K562 (cell line): ENCODE data around the gene EXOSC1. TPM values are rescaled to one million over a fixed set of nuclear protein-coding genes. Genes with fewer than 3 reads are reported as not detected.
A peak's percentile ranks its signal among the peaks of the same experiment; 100 is the strongest.

Experiments
- ATF1 ChIP-seq, 2 experiments: fragments of 450-650 bp in 1 of 2; IDR thresholded peaks; 2 replicates each; pipeline ENCODE4 v1.6.1; 2016; ENCODE audit warnings: missing compliant biosample characterization in 1 of 2, missing genetic modification characterization in 1 of 2
- EGR1 ChIP-seq: fragments of 450-650 bp; conservative IDR thresholded peaks from 2 replicates; pipeline ENCODE4 v1.6.1; 2017; ENCODE audit warnings: mild to moderate bottlenecking
- ESRRB ChIP-seq: fragments of 250-450 bp; sonication (Bioruptor Pico); IDR thresholded peaks from 2 replicates; pipeline ENCODE4 v1.5.0; 2020; ENCODE audit warnings: mild to moderate bottlenecking, moderate library complexity, borderline replicate concordance
- FOXK2 ChIP-seq, 2 experiments: fragments of 450-650 bp; IDR thresholded peaks in 1 of 2; conservative IDR thresholded peaks in 1 of 2; 2 replicates each; pipeline ENCODE4 v1.6.1; 2016; ENCODE audit warnings: low read depth in 2 of 2, mild to moderate bottlenecking in 1 of 2
- MAZ ChIP-seq, 2 experiments: fragments of 450-650 bp in 1 of 2; sonication (generic) in 1 of 2; formaldehyde crosslinking; IDR thresholded peaks in 1 of 2; conservative IDR thresholded peaks in 1 of 2; 2 replicates each; pipeline versions ENCODE4 v1.4.0 to v1.5.0; 2020; ENCODE audit warnings: mild to moderate bottlenecking in 1 of 2, missing genetic modification reagents in 1 of 2
- NBN ChIP-seq: fragments of 450-650 bp; IDR thresholded peaks from 2 replicates; pipeline ENCODE4 v1.6.1; 2016; ENCODE audit warnings: low read depth, mild to moderate bottlenecking
- PHTF2 ChIP-seq: fragments of 250-450 bp; sonication (Bioruptor Pico); IDR thresholded peaks from 2 replicates; pipeline ENCODE4 v1.5.0; 2021; ENCODE audit warnings: mild to moderate bottlenecking
- POLR2H ChIP-seq: IDR thresholded peaks from 2 replicates; pipeline ENCODE4 v1.6.1; 2016; ENCODE audit warnings: missing genetic modification characterization, low read depth, mild to moderate bottlenecking, control low read depth, missing compliant biosample characterization, moderate library complexity
- POLR3A ChIP-seq: IDR thresholded peaks from 2 replicates; pipeline ENCODE4 v1.6.1; 2011; ENCODE audit warnings: borderline replicate concordance, mild to moderate bottlenecking, moderate library complexity; ENCODE audit not compliant: insufficient read length, insufficient read depth; ENCODE audit errors: extremely low read depth
- RAD21 ChIP-seq, 2 experiments: fragments of 250-450 bp in 1 of 2; fragments of 450-650 bp in 1 of 2; sonication (Bioruptor Pico) in 1 of 2; formaldehyde crosslinking in 1 of 2; IDR thresholded peaks in 1 of 2; conservative IDR thresholded peaks in 1 of 2; 2 replicates each; pipeline versions ENCODE4 v1.4.0 to v1.8.0; 2020 to 2022; ENCODE audit warnings: mild to moderate bottlenecking in 2 of 2, moderate library complexity in 1 of 2
- ZBTB7A ChIP-seq: IDR thresholded peaks from 2 replicates; pipeline ENCODE4 v1.6.1; 2011; ENCODE audit warnings: low read depth, mild to moderate bottlenecking, low read length, moderate library complexity, borderline replicate concordance; ENCODE audit not compliant: control insufficient read depth
- ZNF184 ChIP-seq: sonication (generic); formaldehyde crosslinking; IDR thresholded peaks from 2 replicates; pipeline ENCODE4 v1.5.0; 2020; ENCODE audit warnings: missing genetic modification reagents
- ZNF699 ChIP-seq: fragments of 250-450 bp; sonication (Bioruptor Pico); IDR thresholded peaks from 2 replicates; pipeline ENCODE4 v1.8.0; 2021; ENCODE audit warnings: mild to moderate bottlenecking, moderate library complexity; ENCODE audit not compliant: insufficient replicate concordance
- polyA plus RNA-seq, 8 experiments: library from polyadenylated mRNA; depleted of rRNA in 4 of 8; stranded (reverse) in 5 of 8; unstranded in 3 of 8; fragments of >200 nt; fragmentation: Nextera tagmentation in 2 of 8; fragmentation: Illumina TruSeq in 1 of 8; extraction: Ambion mirVana in 2 of 8; extraction: Trizol in 1 of 8; gene quantifications; 2 replicates each; pipeline versions ENCODE4 v1.2.1 to v1.2.3, GENCODE V29; 2011 to 2014; ENCODE audit warnings: inconsistent platforms in 1 of 8, missing spikeins in 1 of 8
- total RNA-seq, 7 experiments: library from RNA; depleted of rRNA in 6 of 7; stranded (reverse); fragments of >200 nt in 6 of 7; fragmentation: Illumina TruSeq in 2 of 7; extraction: Trizol in 2 of 7; gene quantifications; 2 replicates each; pipeline versions ENCODE4 v1.2.1 to v1.2.3, GENCODE V29; 2011 to 2021; ENCODE audit warnings: low replicate concordance in 1 of 7
- TF ChIP-seq, protein P1 (sequence below): fragments of 250-450 bp; sonication (Bioruptor Pico); IDR thresholded peaks from 2 replicates; pipeline ENCODE4 v1.5.1; 2021; ENCODE audit warnings: mild to moderate bottlenecking
- TF ChIP-seq, protein P2 (sequence below): fragments of 450-650 bp; IDR thresholded peaks from 2 replicates; pipeline ENCODE4 v1.6.1; 2016
- TF ChIP-seq, protein P3 (sequence below): sonication (generic); formaldehyde crosslinking; IDR thresholded peaks from 2 replicates; pipeline ENCODE4 v1.4.0; 2020; ENCODE audit warnings: mild to moderate bottlenecking, missing genetic modification reagents
- TF ChIP-seq, protein P4 (sequence below): fragments of 200-400 bp; formaldehyde crosslinking; IDR thresholded peaks from 2 replicates; pipeline ENCODE4 v1.6.1; 2017; ENCODE audit warnings: mild to moderate bottlenecking, low read depth, low read length, moderate library complexity
- TF ChIP-seq, protein P5 (sequence below): sonication (generic); formaldehyde crosslinking; IDR thresholded peaks from 2 replicates; pipeline ENCODE4 v1.8.1; 2022; ENCODE audit warnings: missing genetic modification reagents

Gene EXOSC1
- total and polyA plus RNA-seq, 9 of the 15 experiments (the other 6 are each of a cell fraction or from before 2014, with no cell fraction given), result 44.3 to 117 (median 67.0) TPM

DNA sequence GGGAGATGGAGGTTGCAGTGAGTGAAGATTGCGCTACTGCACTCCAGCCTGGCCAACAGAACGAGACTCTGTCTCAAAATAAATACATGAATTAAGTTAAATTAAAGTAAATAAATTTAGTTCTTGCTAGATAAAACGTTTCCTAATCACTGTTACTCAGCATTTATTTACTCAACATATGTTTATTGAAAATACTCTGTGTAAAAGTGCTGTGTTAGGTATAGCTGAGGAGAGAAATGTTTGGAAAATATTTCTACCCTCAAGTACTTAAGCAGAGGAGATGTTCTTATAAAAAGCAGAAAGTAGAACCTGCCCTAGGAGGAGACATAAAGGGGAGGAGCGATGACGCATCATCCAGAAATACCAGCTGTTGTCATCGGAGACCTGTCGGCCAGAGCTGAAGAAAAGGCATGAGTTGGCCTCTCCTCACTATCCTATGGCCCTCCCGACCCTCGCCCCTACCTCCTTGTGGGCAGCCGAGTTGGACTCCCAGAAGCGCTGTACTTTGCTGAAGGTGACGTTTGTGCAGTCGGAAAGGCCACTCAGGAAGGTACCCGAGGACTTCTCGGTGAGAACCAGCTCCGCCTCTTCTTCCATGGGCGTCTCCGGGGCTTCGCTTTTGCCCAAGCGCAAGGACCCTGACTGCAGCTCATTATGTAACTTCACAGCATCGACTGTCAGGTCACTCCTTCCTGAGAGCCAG lies 45.8 kb downstream of the EXOSC1 start (continued):
- TF ChIP-seq, protein P1, sequence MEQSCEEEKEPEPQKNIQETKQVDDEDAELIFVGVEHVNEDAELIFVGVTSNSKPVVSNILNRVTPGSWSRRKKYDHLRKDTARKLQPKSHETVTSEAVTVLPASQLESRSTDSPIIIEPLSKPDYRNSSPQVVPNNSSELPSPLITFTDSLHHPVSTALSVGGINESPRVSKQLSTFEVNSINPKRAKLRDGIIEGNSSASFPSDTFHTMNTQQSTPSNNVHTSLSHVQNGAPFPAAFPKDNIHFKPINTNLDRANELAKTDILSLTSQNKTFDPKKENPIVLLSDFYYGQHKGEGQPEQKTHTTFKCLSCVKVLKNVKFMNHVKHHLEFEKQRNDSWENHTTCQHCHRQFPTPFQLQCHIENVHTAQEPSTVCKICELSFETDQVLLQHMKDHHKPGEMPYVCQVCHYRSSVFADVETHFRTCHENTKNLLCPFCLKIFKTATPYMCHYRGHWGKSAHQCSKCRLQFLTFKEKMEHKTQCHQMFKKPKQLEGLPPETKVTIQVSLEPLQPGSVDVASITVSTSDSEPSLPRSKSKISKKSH (CRISPR knock-in tag), result no peak
- TF ChIP-seq, protein P2, sequence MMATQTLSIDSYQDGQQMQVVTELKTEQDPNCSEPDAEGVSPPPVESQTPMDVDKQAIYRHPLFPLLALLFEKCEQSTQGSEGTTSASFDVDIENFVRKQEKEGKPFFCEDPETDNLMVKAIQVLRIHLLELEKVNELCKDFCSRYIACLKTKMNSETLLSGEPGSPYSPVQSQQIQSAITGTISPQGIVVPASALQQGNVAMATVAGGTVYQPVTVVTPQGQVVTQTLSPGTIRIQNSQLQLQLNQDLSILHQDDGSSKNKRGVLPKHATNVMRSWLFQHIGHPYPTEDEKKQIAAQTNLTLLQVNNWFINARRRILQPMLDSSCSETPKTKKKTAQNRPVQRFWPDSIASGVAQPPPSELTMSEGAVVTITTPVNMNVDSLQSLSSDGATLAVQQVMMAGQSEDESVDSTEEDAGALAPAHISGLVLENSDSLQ, result no peak; the same call in 1 of the 2 replicates
- TF ChIP-seq NBN, result no peak
- no peak for TF ChIP-seq MAZ (CRISPR knock-in tag; conservative IDR thresholded peaks at IDR 0.05 in 1 of 2, IDR thresholded peaks at IDR 0.05 in 1 of 2)
- TF ChIP-seq ATF1 (CRISPR knock-in tag; IDR thresholded peaks at IDR 0.05), result no peak
- peak; percentile 52; the same call in 1 of the 2 replicates for TF ChIP-seq ATF1 (tag; IDR thresholded peaks at IDR 0.05)
- TF ChIP-seq PHTF2, result no peak
- no peak for TF ChIP-seq ZNF699 (CRISPR knock-in tag)
- no peak for TF ChIP-seq POLR3A
- no peak for TF ChIP-seq ESRRB (CRISPR knock-in tag)
- TF ChIP-seq, protein P3, sequence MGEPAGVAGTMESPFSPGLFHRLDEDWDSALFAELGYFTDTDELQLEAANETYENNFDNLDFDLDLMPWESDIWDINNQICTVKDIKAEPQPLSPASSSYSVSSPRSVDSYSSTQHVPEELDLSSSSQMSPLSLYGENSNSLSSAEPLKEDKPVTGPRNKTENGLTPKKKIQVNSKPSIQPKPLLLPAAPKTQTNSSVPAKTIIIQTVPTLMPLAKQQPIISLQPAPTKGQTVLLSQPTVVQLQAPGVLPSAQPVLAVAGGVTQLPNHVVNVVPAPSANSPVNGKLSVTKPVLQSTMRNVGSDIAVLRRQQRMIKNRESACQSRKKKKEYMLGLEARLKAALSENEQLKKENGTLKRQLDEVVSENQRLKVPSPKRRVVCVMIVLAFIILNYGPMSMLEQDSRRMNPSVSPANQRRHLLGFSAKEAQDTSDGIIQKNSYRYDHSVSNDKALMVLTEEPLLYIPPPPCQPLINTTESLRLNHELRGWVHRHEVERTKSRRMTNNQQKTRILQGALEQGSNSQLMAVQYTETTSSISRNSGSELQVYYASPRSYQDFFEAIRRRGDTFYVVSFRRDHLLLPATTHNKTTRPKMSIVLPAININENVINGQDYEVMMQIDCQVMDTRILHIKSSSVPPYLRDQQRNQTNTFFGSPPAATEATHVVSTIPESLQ, result no peak
- TF ChIP-seq POLR2H (tag), result no peak
- peak; percentile 56; the same call in 1 of the 2 replicates for TF ChIP-seq ZBTB7A
- TF ChIP-seq FOXK2 (conservative IDR thresholded peaks at IDR 0.05 in 1 of 2, IDR thresholded peaks at IDR 0.05 in 1 of 2; ENCODE audit: low read depth in 2 of 2), result 0 out of 4 replicates have a peak, but pooled peaks of 1 of the 2 experiments have one; percentile 24
- TF ChIP-seq, protein P4, sequence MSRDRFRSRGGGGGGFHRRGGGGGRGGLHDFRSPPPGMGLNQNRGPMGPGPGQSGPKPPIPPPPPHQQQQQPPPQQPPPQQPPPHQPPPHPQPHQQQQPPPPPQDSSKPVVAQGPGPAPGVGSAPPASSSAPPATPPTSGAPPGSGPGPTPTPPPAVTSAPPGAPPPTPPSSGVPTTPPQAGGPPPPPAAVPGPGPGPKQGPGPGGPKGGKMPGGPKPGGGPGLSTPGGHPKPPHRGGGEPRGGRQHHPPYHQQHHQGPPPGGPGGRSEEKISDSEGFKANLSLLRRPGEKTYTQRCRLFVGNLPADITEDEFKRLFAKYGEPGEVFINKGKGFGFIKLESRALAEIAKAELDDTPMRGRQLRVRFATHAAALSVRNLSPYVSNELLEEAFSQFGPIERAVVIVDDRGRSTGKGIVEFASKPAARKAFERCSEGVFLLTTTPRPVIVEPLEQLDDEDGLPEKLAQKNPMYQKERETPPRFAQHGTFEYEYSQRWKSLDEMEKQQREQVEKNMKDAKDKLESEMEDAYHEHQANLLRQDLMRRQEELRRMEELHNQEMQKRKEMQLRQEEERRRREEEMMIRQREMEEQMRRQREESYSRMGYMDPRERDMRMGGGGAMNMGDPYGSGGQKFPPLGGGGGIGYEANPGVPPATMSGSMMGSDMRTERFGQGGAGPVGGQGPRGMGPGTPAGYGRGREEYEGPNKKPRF, result no peak
- TF ChIP-seq ZNF184 (CRISPR knock-in tag), result no peak
- TF ChIP-seq EGR1, result no peak
- TF ChIP-seq, protein P5, sequence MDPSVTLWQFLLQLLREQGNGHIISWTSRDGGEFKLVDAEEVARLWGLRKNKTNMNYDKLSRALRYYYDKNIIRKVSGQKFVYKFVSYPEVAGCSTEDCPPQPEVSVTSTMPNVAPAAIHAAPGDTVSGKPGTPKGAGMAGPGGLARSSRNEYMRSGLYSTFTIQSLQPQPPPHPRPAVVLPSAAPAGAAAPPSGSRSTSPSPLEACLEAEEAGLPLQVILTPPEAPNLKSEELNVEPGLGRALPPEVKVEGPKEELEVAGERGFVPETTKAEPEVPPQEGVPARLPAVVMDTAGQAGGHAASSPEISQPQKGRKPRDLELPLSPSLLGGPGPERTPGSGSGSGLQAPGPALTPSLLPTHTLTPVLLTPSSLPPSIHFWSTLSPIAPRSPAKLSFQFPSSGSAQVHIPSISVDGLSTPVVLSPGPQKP (CRISPR knock-in tag), result no peak
- TF ChIP-seq RAD21 (CRISPR knock-in tag; conservative IDR thresholded peaks at IDR 0.05 in 1 of 2, IDR thresholded peaks at IDR 0.05 in 1 of 2), result no peak
